CD8-positive, alpha-beta memory T cell (primary cell): ENCODE results near the gene KDM5A. TPM values are rescaled to one million over a fixed set of nuclear protein-coding genes. Genes with fewer than 3 reads are reported as not detected.
"Not testable (repeated sequence)": the region's sequence is repeated elsewhere in the genome, so short reads cannot be mapped to it uniquely, and the experiment has no call there.

Experiments used
- CTCF ChIA-PET: fragments of 350-600 bp; sonication (Branson Sonifier 250); formaldehyde crosslinking; loops from one replicate; lab custom pipeline; 2021; ENCODE audit warnings: antibody characterized with exemption; lab: Charles Lee
- POLR2A ChIA-PET: fragments of 350-600 bp; sonication (Branson Sonifier 250); formaldehyde crosslinking; loops from one replicate; lab custom pipeline; 2021; ENCODE audit warnings: antibody characterized with exemption; lab: Charles Lee
- DNase-seq, 5 donors: peaks; one replicate each; pipeline versions ENCODE4 v3.0.0 to v3.0.0-alpha.2; 2020 to 2022; ENCODE audit warnings: mixed read lengths in 1 of 5
- H3K27ac ChIP-seq: one replicate; pipeline ENCODE4 v1.7.0; 2013; ENCODE audit warnings: low read depth, mild to moderate bottlenecking, low read length, moderate library complexity
- H3K27me3 ChIP-seq: 2 replicates; pipeline ENCODE4 v1.7.0; 2013; ENCODE audit warnings: low read length, mild to moderate bottlenecking; ENCODE audit not compliant: insufficient read depth, poor library complexity, severe bottlenecking
- H3K36me3 ChIP-seq: 2 replicates; pipeline ENCODE4 v1.7.0; 2013; ENCODE audit warnings: mild to moderate bottlenecking, low read length, moderate library complexity; ENCODE audit not compliant: insufficient read depth
- H3K4me1 ChIP-seq: 2 replicates; pipeline ENCODE4 v1.7.0; 2013; ENCODE audit warnings: mild to moderate bottlenecking, low read length, moderate library complexity; ENCODE audit not compliant: insufficient read depth
- H3K4me3 ChIP-seq: 2 replicates; pipeline ENCODE4 v1.7.0; 2013; ENCODE audit warnings: mild to moderate bottlenecking, low read length
- H3K9me3 ChIP-seq: 2 replicates; pipeline ENCODE4 v1.7.0; 2013; ENCODE audit warnings: mild to moderate bottlenecking, low read length
- H3K27ac Mint-ChIP-seq, 8 donors: one replicate each; pipeline ENCODE4 v1.8.0; 2020 to 2021; ENCODE audit warnings: mixed read lengths in 8 of 8, mild to moderate bottlenecking in 6 of 8, inconsistent platforms in 3 of 8, moderate library complexity in 3 of 8
- H3K27me3 Mint-ChIP-seq, 2 donors: one replicate each; pipeline ENCODE4 v1.8.0; 2020 to 2021; ENCODE audit warnings: mixed read lengths in 2 of 2, mild to moderate bottlenecking in 1 of 2, moderate library complexity in 1 of 2
- H3K36me3 Mint-ChIP-seq, 3 donors: one replicate each; pipeline ENCODE4 v1.8.0; 2020 to 2021; ENCODE audit warnings: mixed read lengths in 3 of 3, inconsistent platforms in 1 of 3, mild to moderate bottlenecking in 1 of 3
- H3K4me1 Mint-ChIP-seq, 3 donors: one replicate each; pipeline ENCODE4 v1.8.0; 2020 to 2021; ENCODE audit warnings: mixed read lengths in 3 of 3, inconsistent platforms in 1 of 3, mild to moderate bottlenecking in 1 of 3
- H3K4me3 Mint-ChIP-seq, 7 donors: one replicate each; pipeline ENCODE4 v1.8.0; 2020 to 2021; ENCODE audit warnings: mixed read lengths in 7 of 7, mild to moderate bottlenecking in 6 of 7, moderate library complexity in 4 of 7, inconsistent platforms in 2 of 7
- H3K9me3 Mint-ChIP-seq, 5 donors: one replicate each; pipeline ENCODE4 v1.8.0; 2020 to 2022; ENCODE audit warnings: mixed read lengths in 5 of 5, mild to moderate bottlenecking in 3 of 5, moderate library complexity in 2 of 5, inconsistent platforms in 1 of 5
- polyA plus RNA-seq: library from polyadenylated mRNA; unstranded; fragments of 300-500 nt; fragmentation: Illumina TruSeq; gene quantifications from one replicate; pipeline ENCODE4 v1.2.3, GENCODE V29; 2021
- total RNA-seq, 2 experiments: library from RNA; stranded (reverse); gene quantifications; one replicate each; pipeline ENCODE4 v1.2.3, GENCODE V29; 2021

The KDM5A gene
- total and polyA plus RNA-seq, 3 experiments from 2014 or later, result 71.8 to 76.6 (median 75.6) TPM

- peaks cover 27 to 91% (median 37%) of the 10 kb centered on the region in 3 donors for H3K36me3 Mint-ChIP-seq
- H3K27ac Mint-ChIP-seq, result peak overlapping the region in 1 of 8 donors; percentile 66
- no peak overlapping the region for H3K4me3 ChIP-seq
- CTCF ChIA-PET, result no interaction called here
- H3K4me3 Mint-ChIP-seq, result no peak overlapping the region
- H3K4me1 ChIP-seq, result no peaks in the 10 kb centered on the region
- no peak for DNase-seq
- H3K27me3 ChIP-seq, result no peaks in the 10 kb centered on the region
- peaks cover 23 to 55% (median 50%) of the 10 kb centered on the region in 3 donors for H3K4me1 Mint-ChIP-seq
- no peaks in the 10 kb centered on the region for H3K27me3 Mint-ChIP-seq
- H3K9me3 ChIP-seq, result no peaks in the 10 kb centered on the region
- H3K9me3 Mint-ChIP-seq, result no peaks in the 10 kb centered on the region
- POLR2A ChIA-PET, result interaction anchor here (0.6 kb wide), 1 partner anchor 36 kb away, joined by 3 read pairs; no protein-coding TSS in a partner anchor
- no peak overlapping the region for H3K27ac ChIP-seq
- H3K36me3 ChIP-seq, result peaks cover 38% of the 10 kb centered on the region
Measured at GRCh38 chr12:359091-359490, 30.0 kb downstream of the KDM5A start.

GRCh38 chr12:356276-356988, 32.7 kb downstream of the KDM5A start:
- Mint-ChIP-seq H3K4me3 (no peak overlapping the region), H3K4me1 (peaks cover 19 to 36% (median 36%) of the 10 kb centered on the region in 3 donors), H3K27ac (peak overlapping the region in 1 of 8 donors; percentile 25), H3K27me3 (no peaks in the 10 kb centered on the region), H3K9me3 (no peaks in the 10 kb centered on the region), H3K36me3 (peaks cover 29 to 90% (median 35%) of the 10 kb centered on the region in 3 donors)
- H3K9me3 ChIP-seq, result no peaks in the 10 kb centered on the region
- H3K27me3 ChIP-seq, result no peaks in the 10 kb centered on the region
- no peak overlapping the region for H3K4me3 ChIP-seq
- no peak overlapping the region for H3K27ac ChIP-seq
- H3K4me1 ChIP-seq, result no peaks in the 10 kb centered on the region
- no peak for DNase-seq
- ChIA-PET POLR2A (no interaction called here), CTCF (no interaction called here)
- peaks cover 35% of the 10 kb centered on the region for H3K36me3 ChIP-seq

DNA sequence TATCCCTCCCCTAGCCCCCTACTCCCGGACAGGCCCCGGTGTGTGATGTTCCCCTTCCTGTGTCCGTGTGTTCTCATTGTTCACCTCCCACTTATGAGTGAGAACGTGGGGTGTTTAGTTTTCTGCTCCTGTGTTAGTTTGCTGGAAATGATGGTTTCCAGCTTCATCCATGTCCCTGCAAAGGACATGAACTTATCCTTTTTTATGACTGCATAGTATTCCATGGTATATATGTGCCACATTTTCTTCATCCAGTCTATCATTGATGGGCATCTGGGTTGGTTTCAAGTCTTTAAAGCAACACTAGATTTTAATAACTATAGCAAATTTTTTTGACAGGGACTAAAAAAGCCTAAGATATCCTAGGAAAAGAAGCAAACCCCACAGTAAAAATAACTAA, 37.9 kb downstream of the KDM5A start:
- CTCF ChIA-PET, H3K27me3 Mint-ChIP-seq: not testable (repeated sequence)

DNA sequence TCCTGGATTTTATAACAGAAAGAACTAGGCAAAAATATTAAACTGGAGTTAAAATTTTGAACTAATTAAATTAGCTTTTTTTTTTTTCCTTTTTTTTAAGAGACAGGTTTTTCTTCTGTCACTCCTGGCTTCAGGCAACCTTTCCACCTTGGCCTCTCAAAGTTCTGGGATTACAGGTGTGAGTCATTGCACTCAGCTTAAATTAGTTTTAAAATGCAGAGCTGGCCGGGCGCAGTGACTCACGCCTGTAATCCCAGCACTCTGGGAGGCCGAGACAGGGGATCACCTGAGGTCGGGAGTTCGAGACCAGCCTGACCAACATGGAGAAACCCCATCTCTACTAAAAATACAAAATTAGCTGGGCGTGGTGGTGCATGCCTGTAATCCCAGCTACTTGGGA, 39.5 kb downstream of the KDM5A start:
- H3K9me3 ChIP-seq, H3K9me3 Mint-ChIP-seq, H3K4me3 Mint-ChIP-seq, H3K27ac ChIP-seq, CTCF ChIA-PET, H3K27ac Mint-ChIP-seq, H3K27me3 Mint-ChIP-seq, H3K27me3 ChIP-seq, POLR2A ChIA-PET, H3K4me3 ChIP-seq, H3K4me1 ChIP-seq, DNase-seq: not testable (repeated sequence)
- peaks cover 18% of the 10 kb centered on the region for H3K36me3 ChIP-seq
- H3K4me1 Mint-ChIP-seq, result peaks cover 33 to 42% (median 42%) of the 10 kb centered on the region in 3 donors
- H3K36me3 Mint-ChIP-seq, result peaks cover 42 to 90% (median 43%) of the 10 kb centered on the region in 3 donors

More for the DNA sequence above, 37.9 kb downstream of the KDM5A start:
- H3K27ac ChIP-seq, H3K4me3 Mint-ChIP-seq, H3K9me3 Mint-ChIP-seq, H3K4me3 ChIP-seq, DNase-seq, H3K27me3 ChIP-seq, POLR2A ChIA-PET, H3K9me3 ChIP-seq, H3K4me1 ChIP-seq: not testable (repeated sequence)
- H3K36me3 Mint-ChIP-seq, result peaks cover 38 to 90% (median 45%) of the 10 kb centered on the region in 3 donors
- peaks cover 23% of the 10 kb centered on the region for H3K36me3 ChIP-seq
- peak overlapping the region in 1 of 8 donors; percentile 41 for H3K27ac Mint-ChIP-seq
- peaks cover 21 to 34% (median 33%) of the 10 kb centered on the region in 3 donors for H3K4me1 Mint-ChIP-seq

- CTCF ChIA-PET, H3K4me3 ChIP-seq: not testable (repeated sequence)
Measured at GRCh38 chr12:343036-343435, 46.1 kb downstream of the KDM5A start.

DNA sequence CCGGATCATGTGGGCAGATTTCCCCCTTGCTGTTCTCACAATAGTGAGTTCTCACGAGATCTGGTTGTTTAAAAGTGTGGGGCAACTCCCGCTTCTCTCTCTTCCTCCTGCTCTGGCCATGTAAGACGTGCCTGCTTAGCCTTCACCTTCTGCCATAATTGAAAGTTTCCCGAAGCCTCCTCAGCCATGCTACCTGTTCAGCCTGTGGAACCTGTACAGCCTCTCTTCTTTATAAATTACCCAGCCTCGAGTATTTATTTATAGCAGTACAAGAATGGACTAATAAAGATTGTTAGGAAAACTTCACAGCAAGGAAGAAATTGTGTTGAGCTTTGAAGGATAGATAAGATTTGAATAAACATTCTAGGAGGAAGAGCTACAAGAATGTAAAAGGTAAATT, 52.1 kb downstream of the KDM5A start:
- peaks cover 32% of the 10 kb centered on the region for H3K36me3 ChIP-seq
- H3K27me3 Mint-ChIP-seq, result no peaks in the 10 kb centered on the region
- peaks cover 6 to 83% (median 25%) of the 10 kb centered on the region in 3 donors for H3K36me3 Mint-ChIP-seq
- peaks cover 27 to 59% (median 40%) of the 10 kb centered on the region in 3 donors for H3K4me1 Mint-ChIP-seq
- no peaks in the 10 kb centered on the region for H3K9me3 Mint-ChIP-seq
- no peaks in the 10 kb centered on the region for H3K4me1 ChIP-seq
- no peak overlapping the region for H3K4me3 Mint-ChIP-seq
- no peaks in the 10 kb centered on the region for H3K27me3 ChIP-seq
- peak overlapping the region in 3 of 8 donors; percentile 5 to 96 (median 56) for H3K27ac Mint-ChIP-seq
- no peak overlapping the region for H3K27ac ChIP-seq
- DNase-seq, result no peak
- POLR2A ChIA-PET, result no interaction called here
- CTCF ChIA-PET, result no interaction called here
- no peak overlapping the region for H3K4me3 ChIP-seq
- H3K9me3 ChIP-seq, result no peaks in the 10 kb centered on the region

More at GRCh38 chr12:343036-343435, 46.1 kb downstream of the KDM5A start:
- H3K4me3 Mint-ChIP-seq, H3K9me3 Mint-ChIP-seq, H3K27me3 ChIP-seq, H3K9me3 ChIP-seq, POLR2A ChIA-PET, DNase-seq, H3K27me3 Mint-ChIP-seq, H3K4me1 ChIP-seq, H3K27ac ChIP-seq: not testable (repeated sequence)
- H3K36me3 Mint-ChIP-seq, result peaks cover 19 to 92% (median 33%) of the 10 kb centered on the region in 3 donors
- H3K27ac Mint-ChIP-seq, result peak overlapping the region in 2 of 8 donors; percentile 23 to 65
- H3K36me3 ChIP-seq, result peaks cover 14% of the 10 kb centered on the region
- peaks cover 56 to 79% (median 69%) of the 10 kb centered on the region in 3 donors for H3K4me1 Mint-ChIP-seq

DNA sequence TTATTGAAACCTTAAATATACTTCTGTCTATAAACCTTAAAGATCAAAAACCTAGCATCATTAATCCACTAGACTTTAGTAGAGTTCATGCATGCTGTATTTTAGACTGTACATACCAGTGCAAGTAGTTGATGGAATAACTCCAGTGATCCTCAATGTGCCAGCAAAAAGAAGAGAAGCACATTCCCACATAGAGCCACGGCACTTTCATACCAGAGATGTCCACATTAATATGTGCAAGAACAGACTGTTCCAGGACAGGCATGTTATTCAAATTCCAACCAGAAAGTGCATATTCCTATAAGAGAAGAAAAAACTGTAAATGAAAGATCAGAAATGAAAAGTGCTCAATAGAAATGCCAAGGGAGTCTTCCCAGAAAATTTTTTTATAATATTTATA, 55.0 kb downstream of the KDM5A start:
- Histone ChIP-seq H3K27ac (no peak overlapping the region), H3K36me3 (peaks cover 36% of the 10 kb centered on the region), H3K4me1 (no peaks in the 10 kb centered on the region), H3K27me3 (no peaks in the 10 kb centered on the region), H3K9me3 (no peaks in the 10 kb centered on the region), H3K4me3 (no peak overlapping the region)
- Mint-ChIP-seq H3K9me3 (no peaks in the 10 kb centered on the region), H3K36me3 (peaks cover 6 to 83% (median 22%) of the 10 kb centered on the region in 3 donors), H3K4me1 (peaks cover 20 to 46% (median 38%) of the 10 kb centered on the region in 3 donors), H3K4me3 (no peak overlapping the region), H3K27me3 (no peaks in the 10 kb centered on the region), H3K27ac (peak overlapping the region in 1 of 8 donors; percentile 19)
- ChIA-PET CTCF (no interaction called here), POLR2A (no interaction called here)
- no peak for DNase-seq

DNA sequence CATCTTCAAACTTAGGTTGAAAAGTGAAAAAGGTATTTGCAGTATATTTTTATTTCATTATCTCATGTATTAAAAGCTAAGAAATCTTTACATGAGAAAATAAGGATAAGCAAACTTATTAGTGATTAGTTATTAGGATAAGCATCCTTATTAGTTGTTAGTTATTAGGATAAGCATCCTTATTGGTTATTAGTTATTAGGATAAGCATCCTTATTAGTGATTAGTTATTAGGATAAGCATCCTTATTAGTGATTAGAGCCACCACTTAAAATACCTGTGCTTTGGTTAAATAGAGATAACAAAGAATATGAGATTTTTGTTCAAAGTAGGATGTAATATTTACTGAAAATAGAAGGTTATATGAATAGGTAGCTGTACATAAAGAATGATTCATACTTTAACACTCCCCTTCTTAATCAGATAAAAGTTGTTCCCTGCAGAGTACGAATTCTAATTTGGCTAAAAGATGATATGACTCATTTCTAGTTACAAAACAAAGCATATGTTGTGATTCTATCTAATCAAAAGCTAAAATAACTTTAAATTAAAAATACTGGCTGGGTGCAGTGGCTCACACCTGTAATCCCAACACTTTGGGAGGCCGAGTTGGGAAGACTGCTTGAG, 56.4 kb downstream of the KDM5A start:
- peak overlapping the region in 1 of 8 donors; percentile 40 for H3K27ac Mint-ChIP-seq

More for the DNA sequence above, 56.4 kb downstream of the KDM5A start:
- no peak overlapping the region for H3K4me3 ChIP-seq
- ChIA-PET POLR2A (interaction anchor here (0.6 kb wide), 1 partner anchor 56 kb away, joined by 3 read pairs; the partner anchor contains the start of gene KDM5A), CTCF (no interaction called here)
- peaks cover 17 to 37% (median 35%) of the 10 kb centered on the region in 3 donors for H3K4me1 Mint-ChIP-seq
- no peaks in the 10 kb centered on the region for H3K9me3 Mint-ChIP-seq
- no peaks in the 10 kb centered on the region for H3K9me3 ChIP-seq
- no peak overlapping the region for H3K27ac ChIP-seq
- peaks cover 12 to 80% (median 22%) of the 10 kb centered on the region in 3 donors for H3K36me3 Mint-ChIP-seq
- H3K36me3 ChIP-seq, result peaks cover 37% of the 10 kb centered on the region
- DNase-seq, result no peak
- no peaks in the 10 kb centered on the region for H3K4me1 ChIP-seq
- no peaks in the 10 kb centered on the region for H3K27me3 Mint-ChIP-seq
- no peaks in the 10 kb centered on the region for H3K27me3 ChIP-seq
- H3K4me3 Mint-ChIP-seq, result no peak overlapping the region
